MM.1S (cell line): ENCODE data around the gene NINJ2.

Experiments used
- CTCF ChIP-seq: fragments of 300-600 bp; sonication (generic); IDR thresholded peaks from 2 replicates; pipeline ENCODE4 v1.5.1; 2016; ENCODE audit warnings: antibody characterized with exemption, low read length, mixed read lengths
- EZH2phosphoT487 ChIP-seq: fragments of 300-600 bp; sonication (generic); IDR thresholded peaks from 2 replicates; pipeline ENCODE4 v1.6.1; 2018; ENCODE audit warnings: antibody characterized with exemption, low read length

GRCh38 chr12:602700-603068 lies 60.6 kb downstream of the NINJ2 start:
- TF ChIP-seq CTCF (no peak), EZH2phosphoT487 (no peak)
